Hematopoietic multipotent progenitor cell treated with erythropoietin and hydrocortisone succinate and interleukin-3 and kit ligand, for 15 days (in vitro differentiated cells): Measurements from ENCODE around the gene TAGAP.
"Not testable (repeated sequence)": the region's sequence is repeated elsewhere in the genome, so short reads cannot be mapped to it uniquely, and the experiment has no call there.

ENCODE experiments used
- DNase-seq: peaks from one replicate; pipeline ENCODE4 v3.0.0-alpha.2; 2015; ENCODE audit warnings: low spot score

TAGAP gene

DNA sequence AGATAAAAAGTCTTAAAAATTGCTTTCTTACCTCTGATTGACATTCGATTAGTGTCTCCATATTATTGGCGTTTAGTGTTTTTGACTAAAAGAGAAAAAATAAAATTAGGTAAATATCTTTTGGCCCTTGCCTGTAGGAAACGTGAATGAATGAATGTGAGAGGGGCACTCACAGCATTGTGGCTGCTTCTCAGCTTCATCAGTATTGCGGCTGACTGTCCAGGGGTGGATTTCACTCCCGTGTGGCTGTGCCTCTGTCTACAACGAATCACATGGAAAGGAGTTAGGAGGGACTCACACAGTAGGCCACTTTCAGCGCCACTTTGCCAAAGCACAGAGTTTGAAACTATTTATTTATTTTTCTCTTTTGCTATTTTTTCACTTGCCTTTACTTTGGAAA lies 844 bp downstream of the TAGAP start:
- DNase-seq = no peak

DNA sequence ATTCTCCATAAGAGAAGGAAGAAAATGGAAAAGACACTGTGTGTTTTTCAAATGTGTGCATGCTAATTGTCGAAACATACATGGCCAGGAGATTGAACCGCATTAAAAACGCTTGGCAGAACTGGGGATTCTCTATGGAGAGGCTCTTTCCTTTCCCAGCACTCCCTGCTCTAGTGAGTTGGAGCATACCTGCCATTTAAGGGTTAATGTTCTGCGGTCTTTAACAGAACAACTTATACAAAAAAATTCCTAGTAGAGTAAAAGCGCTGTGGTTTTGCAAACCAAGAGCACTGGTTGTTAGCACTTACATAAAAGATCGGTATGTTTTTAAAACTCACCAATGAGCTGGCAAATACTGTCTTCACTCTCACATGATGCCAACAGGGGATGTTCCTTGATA lies 1.5 kb downstream of the TAGAP start:
- DNase-seq = no peak

DNA sequence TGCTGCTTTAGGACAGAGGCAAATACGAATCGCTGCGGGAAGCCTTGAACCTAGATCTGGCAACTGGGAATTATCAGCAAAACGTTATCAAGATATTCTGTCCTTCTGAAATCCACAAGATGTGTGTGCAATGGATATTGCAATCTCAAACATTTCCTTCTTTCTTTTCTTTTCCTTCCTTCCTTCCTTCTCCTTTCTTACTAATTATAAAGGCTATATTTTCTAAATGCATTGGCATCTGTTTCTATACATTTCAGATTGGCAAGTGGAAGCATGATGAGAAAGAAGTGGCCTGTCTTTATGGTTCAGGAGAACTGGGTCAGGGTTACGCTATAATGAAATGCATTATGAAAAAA lies 2.0 kb downstream of the TAGAP start:
- no peak for DNase-seq

DNA sequence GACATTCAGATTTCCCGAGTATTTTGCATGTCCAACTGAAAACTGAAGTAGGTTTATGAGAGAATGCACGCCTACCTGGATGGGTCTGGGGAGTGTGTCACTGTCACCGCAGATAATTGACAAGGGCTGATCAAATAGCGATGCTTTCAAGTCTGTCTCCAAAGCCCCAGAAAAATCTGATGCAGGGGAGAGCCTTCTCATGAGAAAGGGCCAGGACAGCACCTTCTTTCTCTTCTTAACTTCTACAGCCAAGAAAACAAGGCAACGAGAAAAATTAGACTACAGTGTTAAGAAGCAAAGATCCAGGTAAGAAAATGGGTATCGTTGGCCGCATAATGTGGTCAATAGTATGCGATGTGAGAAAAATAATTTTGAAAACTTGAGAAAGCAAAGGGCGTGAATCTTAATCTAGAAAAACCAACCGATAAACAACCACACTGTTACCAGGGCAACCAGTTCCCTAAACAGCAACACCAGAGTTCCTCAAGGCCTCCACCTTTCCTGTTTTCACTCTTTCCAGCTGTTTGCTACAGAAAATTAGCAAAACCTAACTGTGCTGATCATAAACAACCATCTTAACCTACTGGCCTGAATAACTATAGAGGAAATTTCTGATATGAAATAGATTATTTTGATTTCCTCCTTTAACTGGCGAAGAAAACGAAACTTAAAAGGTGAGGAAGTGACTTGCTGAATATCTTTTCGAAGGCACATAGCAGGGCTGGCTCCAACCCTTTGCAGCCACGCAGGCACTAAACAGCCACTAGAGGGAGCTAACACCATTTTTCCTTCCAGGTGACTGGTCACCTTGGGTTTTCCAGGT lies 2.6 kb downstream of the TAGAP start:
- peak; percentile 85 for DNase-seq

DNA sequence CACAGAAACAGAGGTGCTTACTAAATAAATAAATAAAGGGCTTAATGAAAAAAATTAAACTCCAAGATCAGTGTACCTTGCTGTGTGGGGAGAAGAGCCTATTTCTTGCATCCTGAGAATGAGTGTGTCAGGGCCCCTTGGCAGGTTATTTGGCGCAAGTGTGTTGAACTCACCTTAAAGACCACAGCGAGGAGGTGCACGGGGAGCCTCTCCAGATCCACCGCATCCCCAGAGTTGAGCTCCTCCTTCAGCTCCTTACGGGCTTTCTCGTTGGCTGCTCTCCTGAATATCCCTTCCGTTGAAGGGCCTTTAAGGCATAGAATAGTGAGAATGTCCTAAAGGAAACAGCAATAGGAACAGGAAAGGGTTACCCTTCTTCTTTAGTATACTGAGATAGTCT lies 3.6 kb downstream of the TAGAP start:
- no peak for DNase-seq

DNA sequence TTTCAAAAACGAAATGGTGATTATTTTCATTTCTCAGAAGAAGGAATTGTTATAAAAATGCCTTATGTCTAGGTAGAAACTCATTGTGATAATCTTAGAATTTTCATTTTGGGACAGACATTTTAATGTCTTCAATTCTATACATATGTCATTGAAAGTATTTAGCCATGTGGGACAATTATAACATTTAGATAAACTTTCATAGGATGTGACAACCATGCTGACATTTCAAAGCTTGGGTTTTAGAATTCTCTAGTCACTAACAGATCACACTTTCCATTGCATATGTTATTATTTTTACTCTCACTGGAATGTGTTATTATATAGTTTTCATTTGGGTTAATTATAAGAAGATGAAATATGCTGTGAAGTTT lies 4.9 kb downstream of the TAGAP start:
- no peak for DNase-seq

DNA sequence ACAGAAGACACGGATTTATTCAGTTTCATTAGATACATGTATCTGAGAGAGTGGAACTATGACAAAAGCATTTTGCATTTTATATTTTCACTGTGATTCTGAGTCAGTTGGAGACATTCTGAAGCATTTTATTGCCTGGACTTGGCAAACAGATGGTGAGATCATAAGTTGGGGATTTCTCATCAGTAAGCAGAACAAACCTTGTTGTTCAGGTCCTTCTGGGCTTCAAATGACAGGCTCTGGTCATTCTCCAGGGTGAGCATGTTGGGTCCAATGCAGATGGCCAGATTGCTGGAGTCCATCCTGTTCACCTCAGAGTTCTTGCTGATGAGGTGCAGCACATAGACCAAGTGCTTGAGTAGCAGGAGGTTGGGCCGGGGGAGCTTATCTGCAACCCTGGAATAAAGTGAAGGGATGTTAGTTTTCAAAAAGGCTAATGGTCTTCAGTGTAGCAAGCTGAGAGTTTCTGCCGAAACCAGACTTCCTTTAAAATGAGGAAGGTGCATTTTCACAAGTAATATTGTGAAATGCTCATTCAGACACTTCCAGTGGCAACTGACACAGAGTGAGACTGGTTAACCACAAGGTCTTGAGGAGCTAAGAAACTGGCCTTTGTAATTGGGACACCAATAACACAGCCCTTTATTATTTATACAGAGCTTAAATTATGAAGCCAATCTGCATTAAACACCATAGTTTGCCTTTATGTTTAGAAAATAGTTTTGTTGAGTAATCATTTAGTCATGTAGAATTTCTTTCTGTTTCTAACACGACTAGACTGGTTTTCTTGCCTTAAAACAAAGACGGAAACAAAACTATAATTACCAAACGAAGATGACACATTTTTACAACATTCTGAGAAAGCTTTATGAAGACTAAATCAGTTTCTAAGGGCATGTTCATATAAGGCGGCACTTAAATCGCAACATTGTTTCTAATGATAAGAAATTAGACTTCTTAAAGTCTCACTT lies 5.6 kb downstream of the TAGAP start:
- no peak for DNase-seq

DNA sequence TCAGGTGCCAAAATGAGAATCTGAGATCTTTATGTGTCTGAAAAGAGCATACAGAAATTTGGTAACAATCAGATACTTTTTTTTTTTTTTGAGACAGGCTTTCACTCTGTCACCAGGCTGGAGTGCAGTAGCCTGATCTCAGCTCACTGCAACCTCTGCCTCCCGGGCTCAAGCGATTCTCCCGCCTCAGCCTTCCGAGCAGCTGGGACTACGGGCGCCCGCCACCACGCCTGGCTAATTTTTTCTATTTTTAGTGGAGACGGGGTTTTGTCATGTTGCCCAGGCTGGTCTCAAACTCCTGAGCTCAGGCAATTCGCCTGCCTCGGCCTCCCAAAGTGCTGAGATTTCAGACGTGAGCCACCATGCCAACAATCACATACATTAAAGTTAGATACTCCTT lies 6.5 kb downstream of the TAGAP start:
- DNase-seq = not testable (repeated sequence)

DNA sequence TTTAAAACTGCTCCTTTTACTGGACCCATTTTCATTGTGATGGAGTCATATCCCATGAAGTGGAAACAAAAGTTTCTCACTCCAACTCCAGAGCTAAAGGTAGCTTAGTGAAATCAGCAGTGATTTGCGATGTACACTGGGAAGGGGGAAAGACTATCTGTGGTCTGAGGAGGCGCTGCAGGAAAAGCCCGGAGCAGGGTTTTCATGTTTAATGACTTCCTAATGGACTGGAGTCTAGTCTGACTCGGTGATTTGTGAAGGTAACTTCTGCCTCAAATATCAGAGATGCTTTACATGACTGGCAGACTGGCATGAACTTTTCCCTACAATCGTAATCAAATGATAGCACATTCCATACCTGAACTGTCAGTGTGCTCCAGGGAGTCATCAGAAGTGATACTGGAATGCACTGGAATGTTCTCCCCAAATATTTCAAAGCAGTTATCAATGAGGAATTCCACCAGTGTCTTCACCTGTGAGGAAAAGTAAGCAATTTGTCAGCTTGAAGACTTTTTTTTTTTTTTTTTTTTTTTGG lies 7.0 kb downstream of the TAGAP start:
- DNase-seq = no peak

DNA sequence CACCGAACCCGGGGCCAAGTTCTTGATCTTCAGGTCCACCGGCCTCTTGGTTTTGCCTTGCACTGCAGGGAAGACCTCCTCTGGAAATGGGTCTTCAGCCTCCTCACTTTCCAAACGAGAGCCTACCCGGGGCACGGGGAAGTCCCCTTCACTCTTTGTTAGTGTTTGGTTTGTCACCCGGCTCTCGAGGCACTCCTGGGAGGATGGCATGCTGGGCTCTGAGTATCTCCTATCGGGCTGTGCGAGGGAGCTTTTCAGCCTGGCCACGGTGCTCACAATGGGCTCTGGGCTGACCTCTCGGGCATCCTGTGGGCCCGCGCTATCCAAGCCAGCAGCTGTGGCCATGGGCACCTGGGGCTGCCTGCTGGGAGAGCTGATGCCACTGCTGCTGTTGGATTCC lies 8.1 kb downstream of the TAGAP start:
- no peak for DNase-seq

DNA sequence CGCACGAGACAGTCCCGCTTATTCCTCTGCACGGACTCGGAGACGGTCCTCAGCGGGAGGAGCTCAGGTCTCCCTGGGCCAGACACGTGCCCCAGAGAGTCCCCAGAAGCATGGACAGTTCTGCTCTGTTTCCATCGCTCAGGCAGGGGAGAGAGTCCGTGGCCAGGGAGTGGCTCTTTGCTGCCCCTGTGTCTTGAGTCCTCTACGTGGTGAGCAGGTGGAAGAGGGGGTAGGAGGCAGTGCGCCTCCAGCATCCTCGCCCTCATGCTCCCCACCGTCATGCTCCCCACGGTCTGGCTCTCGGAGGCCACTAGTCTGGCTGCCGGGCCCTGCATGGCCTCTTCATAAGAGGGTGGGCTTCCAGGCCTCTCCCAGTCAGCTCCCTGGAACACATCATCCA lies 8.9 kb downstream of the TAGAP start:
- DNase-seq = no peak

DNA sequence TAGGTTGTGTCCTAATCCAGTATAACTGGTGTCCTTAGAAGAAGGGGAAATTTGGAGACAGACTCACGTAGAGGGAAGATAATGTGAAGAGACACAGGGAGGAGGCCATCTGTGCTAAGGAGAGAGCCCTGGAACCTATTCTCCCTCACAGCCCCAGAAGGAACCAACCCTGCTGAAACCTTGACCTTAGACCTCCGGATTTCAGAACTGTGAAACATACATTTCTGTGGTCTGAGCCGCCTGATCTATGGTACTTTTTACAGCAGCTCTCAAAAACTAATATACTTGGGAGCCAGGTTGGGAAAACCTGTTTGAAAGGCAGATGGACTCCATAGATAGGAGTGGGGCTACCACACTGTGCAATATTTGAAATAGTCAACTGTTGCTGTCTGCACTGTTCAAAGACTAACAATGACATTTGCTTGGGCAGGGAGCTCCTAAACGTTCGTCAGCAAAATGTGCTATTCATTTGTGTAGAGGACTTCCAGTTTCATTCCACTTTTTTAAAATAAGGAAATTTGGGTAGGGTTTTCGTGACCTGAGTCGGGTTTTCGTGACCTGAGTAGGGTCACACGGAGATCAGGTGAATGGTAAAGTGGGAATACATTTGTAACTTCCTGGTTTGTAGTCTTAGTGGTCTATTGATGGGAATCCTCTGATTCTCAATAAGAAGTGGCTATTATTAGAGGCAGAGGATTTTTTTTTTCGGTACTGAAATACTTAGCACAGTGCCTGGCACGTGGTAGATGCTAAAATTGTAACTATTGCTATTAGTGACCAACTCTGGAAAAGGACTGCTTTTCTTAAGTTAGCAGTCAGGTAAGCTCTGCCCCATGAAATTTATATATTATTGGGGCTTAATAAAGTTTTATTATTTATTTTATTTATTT lies 11.4 kb downstream of the TAGAP start:
- no peak for DNase-seq

DNA sequence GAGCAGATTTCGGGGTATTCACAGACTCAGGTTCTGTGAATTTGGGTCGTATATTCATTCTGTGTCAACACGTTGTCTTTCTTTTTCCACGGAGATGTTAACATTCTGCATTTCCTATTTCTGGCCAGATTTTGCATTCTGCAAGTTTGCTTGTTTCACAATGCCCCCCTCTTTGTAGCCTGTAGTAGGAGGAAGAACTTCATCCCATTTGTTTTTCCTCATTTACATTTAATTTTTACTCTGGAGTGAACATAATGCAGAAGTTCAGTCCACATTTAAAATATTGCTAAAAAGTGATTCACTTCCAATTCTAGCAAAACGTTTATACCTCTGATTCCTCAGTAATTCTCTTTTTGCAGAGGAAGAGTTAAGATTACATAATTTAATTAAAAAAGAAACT lies 12.9 kb downstream of the TAGAP start:
- DNase-seq = no peak

DNA sequence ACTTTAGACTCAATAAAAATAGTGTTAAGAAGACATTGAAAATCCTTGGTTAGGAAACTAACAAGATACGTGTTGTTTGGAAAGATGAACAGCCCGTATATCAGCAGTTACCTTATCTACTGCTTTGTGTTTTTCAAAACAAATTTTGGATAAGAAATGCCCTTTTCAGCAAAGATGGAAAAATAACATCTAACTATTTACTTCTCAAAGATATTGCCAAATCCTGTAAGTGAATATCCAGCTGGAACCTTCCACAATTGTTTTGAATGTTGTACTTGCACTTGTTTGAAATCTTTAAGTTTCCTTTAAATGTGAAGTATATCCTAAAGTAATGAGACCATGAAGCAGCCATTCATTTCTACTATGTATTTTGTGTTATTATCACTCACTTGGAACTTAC lies 14.6 kb downstream of the TAGAP start:
- no peak for DNase-seq

DNA sequence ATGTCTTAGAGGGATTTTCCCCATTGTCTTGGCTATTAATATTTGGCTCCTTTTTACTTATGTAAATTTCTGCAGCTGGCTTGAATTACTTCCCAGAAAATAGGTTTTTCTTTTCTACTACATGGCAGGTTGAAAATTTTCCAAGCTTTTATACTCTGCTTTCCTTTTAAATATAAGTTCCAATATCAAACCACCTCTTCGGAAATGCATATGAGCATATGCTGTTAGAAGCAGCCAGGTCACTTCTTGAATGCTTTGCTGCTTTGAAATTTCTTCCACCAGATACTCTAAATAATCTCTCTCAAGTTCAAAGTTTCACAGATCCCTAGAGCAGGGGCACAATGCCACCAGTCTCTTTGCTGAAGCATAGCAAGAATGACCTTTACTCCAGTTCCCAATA lies 19.6 kb downstream of the TAGAP start:
- DNase-seq = not testable (repeated sequence)

DNA sequence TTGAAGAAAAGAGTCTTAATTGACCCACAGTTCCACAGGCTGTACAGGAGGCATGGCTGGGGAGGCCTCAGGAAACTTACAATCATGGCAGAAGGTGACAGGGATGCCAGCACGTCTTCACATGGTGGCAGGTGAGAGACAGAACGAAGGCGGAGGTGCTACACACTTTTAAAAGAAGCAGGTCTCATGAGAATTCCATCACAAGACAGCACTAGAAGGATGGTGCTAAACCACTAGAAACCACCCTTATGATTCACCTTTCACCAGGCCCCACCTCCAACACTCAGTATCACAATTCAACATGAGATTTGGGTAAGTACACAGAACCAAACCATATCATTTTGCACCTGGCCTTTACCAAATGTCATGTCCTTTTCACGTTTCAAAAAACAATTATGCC lies 20.9 kb downstream of the TAGAP start:
- DNase-seq = no peak

DNA sequence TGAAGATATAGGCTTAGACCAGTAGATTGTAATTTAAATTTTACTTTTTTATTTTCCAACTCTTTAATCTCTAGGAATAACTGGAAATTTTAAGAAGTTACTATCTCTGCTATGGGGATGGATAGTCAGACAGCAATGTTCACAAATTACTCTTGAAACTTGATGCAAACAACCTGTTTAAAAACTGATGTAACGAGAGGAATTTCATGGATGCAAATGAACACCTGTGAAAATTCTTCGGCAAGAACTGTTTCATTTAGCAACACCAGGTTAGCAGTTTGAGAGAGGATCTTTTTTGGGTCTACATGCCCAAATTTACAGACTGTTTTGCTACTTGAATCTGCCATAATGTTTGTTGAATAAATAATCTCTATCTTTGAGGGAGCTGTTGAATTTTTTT lies 24.8 kb downstream of the TAGAP start:
- no peak for DNase-seq

DNA sequence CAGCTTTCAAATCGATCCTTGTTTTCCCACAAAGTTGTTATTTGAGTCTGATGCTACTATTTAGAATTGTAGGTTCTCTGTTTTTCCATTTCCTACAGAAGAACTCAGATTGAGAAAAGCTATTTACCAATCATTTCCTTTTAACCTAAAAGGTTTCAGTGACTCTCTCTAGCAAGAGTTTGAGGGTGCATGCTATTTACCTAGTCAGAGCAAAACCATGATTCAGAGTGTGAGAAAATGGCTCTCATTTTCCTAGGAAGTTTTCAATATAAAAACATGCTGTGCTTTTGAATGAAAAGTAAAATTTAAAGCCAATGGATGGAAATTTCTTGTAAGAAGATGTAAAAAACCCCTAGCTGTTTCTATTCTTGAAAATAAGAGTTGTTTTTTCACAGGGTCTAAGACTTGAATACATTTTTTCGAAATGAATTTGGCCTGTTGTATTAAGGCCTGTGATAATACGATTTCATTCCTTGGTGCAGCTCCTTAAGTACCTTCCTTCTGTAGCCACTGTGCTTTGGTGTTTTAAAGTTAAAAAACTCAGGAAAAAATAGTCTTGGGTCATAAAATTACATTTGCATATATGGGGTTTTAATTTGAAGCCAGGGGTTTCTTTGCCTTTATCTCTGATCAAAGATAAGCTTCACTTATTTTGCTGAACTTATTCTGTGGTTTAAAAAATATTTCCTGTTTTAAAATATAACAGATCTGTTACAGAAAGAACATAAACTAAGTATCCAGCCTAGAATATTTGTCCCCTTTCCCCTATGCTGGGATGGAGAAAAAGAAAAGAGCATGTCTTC lies 26.8 kb downstream of the TAGAP start:
- DNase-seq = no peak

DNA sequence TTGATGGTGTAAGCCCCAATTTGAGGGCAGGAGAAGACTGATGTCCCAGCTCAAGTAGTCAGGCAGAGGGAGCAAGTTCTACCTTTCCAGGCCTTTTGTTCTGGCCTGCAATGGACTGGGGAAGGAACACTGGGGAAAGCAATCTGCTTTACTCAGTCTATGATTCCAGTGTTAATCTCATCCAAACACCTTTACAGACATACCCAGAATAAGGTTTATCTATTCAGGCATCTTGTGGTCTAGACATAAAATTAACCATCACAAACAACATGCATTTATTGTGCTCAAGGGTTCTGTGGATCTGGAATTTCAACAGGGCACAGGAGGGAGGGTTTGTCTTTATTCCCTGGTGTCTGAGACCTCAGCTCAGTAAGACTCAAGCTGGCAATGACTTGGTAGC lies 30.4 kb downstream of the TAGAP start:
- no peak for DNase-seq

DNA sequence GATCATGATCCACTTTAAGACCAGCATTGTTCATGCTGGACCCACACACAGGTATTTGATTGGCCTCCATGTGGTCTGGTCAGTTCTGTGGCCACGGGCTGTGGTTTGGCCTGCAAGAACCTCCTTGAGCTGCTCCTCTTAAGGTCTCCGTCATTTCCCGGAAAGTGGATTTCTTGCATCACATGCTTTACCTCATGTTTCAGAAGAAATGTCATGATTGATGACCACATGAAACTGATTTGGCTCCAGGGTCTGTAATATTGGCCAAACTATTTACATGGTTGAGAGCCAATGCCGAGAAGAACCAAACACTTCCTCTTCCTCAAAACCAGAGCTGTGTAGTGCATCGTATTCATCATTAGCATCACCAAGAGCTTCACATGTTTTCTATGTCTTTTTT lies 31.6 kb downstream of the TAGAP start:
- no peak for DNase-seq

DNA sequence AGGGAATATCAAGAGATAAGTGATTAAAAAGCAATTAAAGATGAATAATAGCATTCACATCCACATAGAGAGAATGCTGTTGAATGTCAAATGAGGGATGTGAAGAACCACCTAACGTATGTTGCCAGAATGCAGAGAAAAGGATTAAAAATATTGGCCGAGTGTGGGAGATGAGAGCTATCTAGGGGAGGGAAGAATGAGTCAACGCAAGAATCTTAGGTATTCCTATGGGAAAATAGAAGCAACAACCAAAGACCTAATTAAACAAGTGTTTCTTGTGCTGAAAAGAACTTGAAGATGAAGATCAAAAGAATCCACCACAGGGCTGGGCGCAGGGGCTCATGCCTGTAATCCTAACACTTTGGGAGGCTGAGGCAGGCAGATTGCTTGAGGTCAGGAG lies 32.6 kb downstream of the TAGAP start:
- no peak for DNase-seq
